HCT116 (cell line): ENCODE measurements around the gene ZBTB20. TPM values are rescaled to one million over a fixed set of nuclear protein-coding genes. Genes with fewer than 3 reads are reported as not detected.

Source experiments
- ATAC-seq: fragments of 200-7000 bp; cut with Tn5 transposase; 2 replicates; pipeline ENCODE4 v1.9.1; 2020; ENCODE audit warnings: mild to moderate bottlenecking, moderate library complexity
- BruUV-seq: library from RNA; stranded (reverse); fragments of 400-500 nt; replicated peaks from 2 replicates; lab custom pipeline; 2021; lab: Mats Ljungman, UMichigan
- CTCF ChIA-PET: fragments of 300-600 bp; sonication (Branson Sonifier 250); formaldehyde crosslinking; loops from one replicate; lab custom pipeline; 2021; ENCODE audit warnings: antibody characterized with exemption; lab: Charles Lee
- POLR2A ChIA-PET: fragments of 300-600, 350-600 bp; sonication (Branson Sonifier 250); formaldehyde crosslinking; loops from one replicate; lab custom pipeline; 2021; ENCODE audit warnings: antibody characterized with exemption; lab: Charles Lee
- RAD21 ChIA-PET, 2 experiments: fragments of 300-600 bp; sonication (Branson Sonifier 250); formaldehyde crosslinking; loops; one replicate each; lab custom pipeline; 2023; ENCODE audit warnings: low total read pairs in 2 of 2; ENCODE audit not compliant: uncharacterized antibody in 2 of 2, unreplicated experiment in 2 of 2, low non-redundant PET in 1 of 2; lab: Charles Lee
- DNase-seq: peaks from one replicate; pipeline ENCODE4 v3.0.0-alpha.2; 2010; ENCODE audit warnings: low read depth, low spot score
- H2AFZ ChIP-seq: fragments of 200-600 bp; shearing (Covaris generic), sonication (generic); 2 replicates; pipeline ENCODE4 v1.6.1; 2017; ENCODE audit warnings: low read depth, mixed run types, mixed read lengths, antibody characterized with exemption, low read length; ENCODE audit not compliant: poor library complexity, severe bottlenecking
- H3K27ac ChIP-seq: 2 replicates; pipeline ENCODE4 v1.5.1; 2012; ENCODE audit warnings: low read depth, low read length
- H3K27me3 ChIP-seq: fragments of 200-600 bp; sonication (generic); 2 replicates; pipeline ENCODE4 v1.6.1; 2016; ENCODE audit warnings: mixed run types, low read length, mixed read lengths; ENCODE audit not compliant: insufficient read depth
- H3K36me3 ChIP-seq, 2 experiments: fragments of 200-500 bp in 1 of 2; fragments of 200-600 bp in 1 of 2; sonication (Bioruptor generic) in 1 of 2; sonication (generic) in 1 of 2; 2 replicates each; pipeline versions ENCODE4 v1.5.1 to v1.6.1; 2014 to 2016; ENCODE audit warnings: low read length in 2 of 2, inconsistent platforms in 1 of 2, mixed read lengths in 1 of 2, mixed run types in 1 of 2; ENCODE audit not compliant: insufficient read depth in 2 of 2, control insufficient read depth in 1 of 2
- H3K4me1 ChIP-seq, 2 experiments: fragments of 200-600 bp in 1 of 2; sonication (generic) in 1 of 2; 2 replicates each; pipeline versions ENCODE4 v1.5.1 to v1.6.1; 2012 to 2017; ENCODE audit warnings: low read length in 2 of 2, inconsistent platforms in 1 of 2, mild to moderate bottlenecking in 1 of 2, mixed read lengths in 1 of 2, mixed run types in 1 of 2, moderate library complexity in 1 of 2; ENCODE audit not compliant: insufficient read depth in 2 of 2, control insufficient read depth in 1 of 2
- H3K4me2 ChIP-seq: fragments of 200-600 bp; sonication (generic); 2 replicates; pipeline ENCODE4 v1.6.1; 2017; ENCODE audit warnings: mixed run types, low read length, mixed read lengths
- H3K4me3 ChIP-seq, 2 experiments: fragments of 200-600 bp in 1 of 2; sonication (generic) in 1 of 2; replicated peaks in 1 of 2; 2 replicates each; pipeline ENCODE4 v1.5.1; 2011 to 2016; ENCODE audit warnings: low read length in 2 of 2, control low read depth in 1 of 2, low read depth in 1 of 2, mild to moderate bottlenecking in 1 of 2, mixed read lengths in 1 of 2, mixed run types in 1 of 2
- H3K79me2 ChIP-seq: fragments of 200-600 bp; sonication (generic); 2 replicates; pipeline ENCODE4 v1.6.1; 2017; ENCODE audit warnings: mild to moderate bottlenecking, mixed run types, low read length, moderate library complexity, mixed read lengths; ENCODE audit not compliant: insufficient read depth
- H3K9ac ChIP-seq: fragments of 200-600 bp; sonication (generic); 2 replicates; pipeline ENCODE4 v1.6.1; 2016; ENCODE audit warnings: low read length, mixed read lengths
- H3K9me2 ChIP-seq: fragments of 200-600 bp; sonication (generic), shearing (Covaris generic); 2 replicates; pipeline ENCODE4 v1.6.1; 2017; ENCODE audit warnings: mixed run types, mild to moderate bottlenecking, moderate library complexity; ENCODE audit not compliant: insufficient read depth
- H3K9me3 ChIP-seq, 2 experiments: fragments of 200-500 bp in 1 of 2; fragments of 200-600 bp in 1 of 2; sonication (Bioruptor generic) in 1 of 2; sonication (generic) in 1 of 2; 2 replicates each; pipeline ENCODE4 v1.6.1; 2014 to 2017; ENCODE audit warnings: low read length in 2 of 2, mixed read lengths in 2 of 2, inconsistent platforms in 1 of 2, low read depth in 1 of 2, mild to moderate bottlenecking in 1 of 2, mixed run types in 1 of 2, moderate library complexity in 1 of 2; ENCODE audit not compliant: control insufficient read depth in 1 of 2, insufficient read depth in 1 of 2
- H4K20me1 ChIP-seq: fragments of 200-600 bp; sonication (generic), shearing (Covaris generic); 2 replicates; pipeline ENCODE4 v1.6.1; 2017; ENCODE audit warnings: mixed run types, mild to moderate bottlenecking, moderate library complexity; ENCODE audit not compliant: insufficient read depth
- ATF3 ChIP-seq: IDR thresholded peaks from 2 replicates; pipeline ENCODE4 v1.6.1; 2012
- CEBPB ChIP-seq: IDR thresholded peaks from 2 replicates; pipeline ENCODE4 v1.6.1; 2012; ENCODE audit warnings: low read depth
- CTCF ChIP-seq, 3 experiments: fragments of 200-600 bp in 1 of 3; sonication (generic) in 1 of 3; IDR thresholded peaks in 2 of 3; conservative IDR thresholded peaks in 1 of 3; 2 replicates each; pipeline ENCODE4 v1.5.1; 2012 to 2017; ENCODE audit warnings: low read depth in 2 of 3, low read length in 2 of 3, antibody characterized with exemption in 1 of 3, borderline replicate concordance in 1 of 3, control low read depth in 1 of 3, mild to moderate bottlenecking in 1 of 3, mixed read lengths in 1 of 3, mixed run types in 1 of 3, moderate library complexity in 1 of 3; ENCODE audit not compliant: insufficient read depth in 1 of 3
- EGR1 ChIP-seq: IDR thresholded peaks from 2 replicates; pipeline ENCODE4 v1.6.1; 2012; ENCODE audit warnings: low read depth
- ELF1 ChIP-seq: IDR thresholded peaks from 2 replicates; pipeline ENCODE4 v1.6.1; 2012; ENCODE audit warnings: low read depth, borderline replicate concordance
- EZH2phosphoT487 ChIP-seq: fragments of 200-600 bp; IDR thresholded peaks from 2 replicates; pipeline ENCODE4 v1.6.1; 2018; ENCODE audit warnings: antibody characterized with exemption, borderline replicate concordance
- FOSL1 ChIP-seq: IDR thresholded peaks from 2 replicates; pipeline ENCODE4 v1.6.1; 2012; ENCODE audit warnings: low read depth
- JUND ChIP-seq: IDR thresholded peaks from 2 replicates; pipeline ENCODE4 v1.6.1; 2012
- MAX ChIP-seq: IDR thresholded peaks from 2 replicates; pipeline ENCODE4 v1.6.1; 2012
- POLR2AphosphoS5 ChIP-seq: IDR thresholded peaks from 2 replicates; pipeline ENCODE4 v1.6.1; 2011; ENCODE audit warnings: mild to moderate bottlenecking, low read depth, low read length, moderate library complexity
- RAD21 ChIP-seq: IDR thresholded peaks from 2 replicates; pipeline ENCODE4 v1.6.1; 2012; ENCODE audit warnings: low read depth, mild to moderate bottlenecking
- REST ChIP-seq: IDR thresholded peaks from 2 replicates; pipeline ENCODE4 v1.6.1; 2012; ENCODE audit warnings: low read depth
- SIN3A ChIP-seq: IDR thresholded peaks from 2 replicates; pipeline ENCODE4 v1.6.1; 2012; ENCODE audit warnings: low read depth
- SP1 ChIP-seq: IDR thresholded peaks from 2 replicates; pipeline ENCODE4 v1.6.1; 2012; ENCODE audit warnings: low read depth
- SRF ChIP-seq: IDR thresholded peaks from 2 replicates; pipeline ENCODE4 v1.6.1; 2012; ENCODE audit warnings: low read depth
- ZBTB33 ChIP-seq: IDR thresholded peaks from 2 replicates; pipeline ENCODE4 v1.6.1; 2011; ENCODE audit warnings: mild to moderate bottlenecking, low read length, moderate library complexity; ENCODE audit not compliant: insufficient replicate concordance; ENCODE audit errors: extremely low read depth
- ZFX ChIP-seq: fragments of 450-650 bp; IDR thresholded peaks from 2 replicates; pipeline ENCODE4 v1.6.1; 2017
- ZNF274 ChIP-seq: fragments of 200-500 bp; sonication (Bioruptor generic); IDR thresholded peaks from 2 replicates; pipeline ENCODE4 v1.6.1; 2014; ENCODE audit warnings: mild to moderate bottlenecking, low read depth, low read length, inconsistent platforms
- intact Hi-C: fragments of 100-400 bp; cut with micrococcal nuclease; formaldehyde crosslinking; loops from 2 replicates; pipeline ENCODE4 v1.10.0; 2022
- total RNA-seq: library from RNA; stranded (reverse); gene quantifications from one replicate; pipeline ENCODE4 v1.2.1, GENCODE V29; 2021; ENCODE audit not compliant: unreplicated experiment

ZBTB20 gene
- total RNA-seq, 1 experiment from 2014 or later, result 42.1 TPM

GRCh38 chr3:114351123-114351821 lies 795.8 kb downstream of the ZBTB20 start (continued):
- TF ChIP-seq EGR1, result no peak
- TF ChIP-seq ATF3, result no peak
- no peak for TF ChIP-seq FOSL1
- no peak for TF ChIP-seq ZNF274
- TF ChIP-seq, all 23 proteins: peak for 0

- no peak for DNase-seq
- Histone ChIP-seq H3K27ac (no peak overlapping the region), H3K36me3 (peaks cover 0 to 7% of the 10 kb centered on the region in 2 experiments; a peak in 1 of 4 replicates), H3K27me3 (no peaks in the 10 kb centered on the region), H3K9me2 (no peaks in the 10 kb centered on the region), H4K20me1 (no peaks in the 10 kb centered on the region), H3K4me3 (no peak overlapping the region), H3K4me2 (no peak overlapping the region), H3K4me1 (no peaks in the 10 kb centered on the region), H3K9ac (no peak overlapping the region), H3K79me2 (peaks cover 9% of the 10 kb centered on the region; the same call in 1 of the 2 replicates), H2AFZ (no peak overlapping the region), H3K9me3 (no peaks in the 10 kb centered on the region)
- no peak for ATAC-seq
- CTCF ChIA-PET, result no interaction called here
- intact Hi-C loops, result no loop called here
- no TSS peak for BruUV-seq
- POLR2A ChIA-PET, result no interaction called here
- RAD21 ChIA-PET, result no interaction called here
- TF ChIP-seq FOSL1 (no peak), ELF1 (no peak), CEBPB (no peak), REST (no peak), MAX (no peak), ZBTB33 (no peak), RAD21 (no peak), ZFX (no peak), EGR1 (no peak), SIN3A (no peak), EZH2phosphoT487 (no peak), SRF (no peak), SP1 (no peak), CTCF (IDR thresholded peaks at IDR 0.05 in 2 of 3, conservative IDR thresholded peaks at IDR 0.05 in 1 of 3; ENCODE audit: borderline replicate concordance in 1 of 3, insufficient read depth in 1 of 3, low read depth in 2 of 3, low read length in 2 of 3) (no peak), POLR2AphosphoS5 (no peak), JUND (no peak)
Observed at GRCh38 chr3:114350690-114351089, 796.4 kb downstream of the ZBTB20 start.
